Panc1 (cell line): ENCODE data around the gene HES1. TPM values are rescaled to one million over a fixed set of nuclear protein-coding genes. Genes with fewer than 3 reads are reported as not detected.

Experiments used
- ATAC-seq: fragments of 200-7000 bp; cut with Tn5 transposase; 2 replicates; pipeline ENCODE4 v1.9.1; 2020; ENCODE audit warnings: mild to moderate bottlenecking, moderate library complexity
- BruUV-seq: library from RNA; stranded (reverse); fragments of 400-500 nt; replicated peaks from 2 replicates; lab custom pipeline; 2021; lab: Mats Ljungman, UMichigan
- CTCF ChIA-PET: fragments of 300-600 bp; sonication (Branson Sonifier 250); formaldehyde crosslinking; loops from one replicate; lab custom pipeline; 2022; ENCODE audit warnings: antibody characterized with exemption; lab: Charles Lee
- POLR2A ChIA-PET: fragments of 300-600 bp; sonication (Branson Sonifier 250); formaldehyde crosslinking; loops from one replicate; lab custom pipeline; 2022; ENCODE audit warnings: antibody characterized with exemption; lab: Charles Lee
- DNase-seq: peaks from one replicate; pipeline ENCODE4 v3.0.0-alpha.2; 2010; ENCODE audit warnings: low read depth, low spot score
- H3K27ac ChIP-seq: 2 replicates; pipeline ENCODE4 v1.5.1; 2011; ENCODE audit warnings: mild to moderate bottlenecking, low read length, inconsistent platforms
- H3K27me3 ChIP-seq: fragments of 200-500 bp; sonication (Bioruptor generic); 2 replicates; pipeline ENCODE4 v1.6.0; 2014; ENCODE audit warnings: low read length, inconsistent platforms; ENCODE audit not compliant: control insufficient read depth, insufficient read depth
- H3K36me3 ChIP-seq: fragments of 200-500 bp; sonication (Bioruptor generic); 2 replicates; pipeline ENCODE4 v1.5.1; 2014; ENCODE audit warnings: inconsistent platforms, mild to moderate bottlenecking, low read length, moderate library complexity; ENCODE audit not compliant: control insufficient read depth, insufficient read depth
- H3K4me1 ChIP-seq: 2 replicates; pipeline ENCODE4 v1.5.1; 2011; ENCODE audit warnings: inconsistent platforms, mild to moderate bottlenecking, low read length, moderate library complexity; ENCODE audit not compliant: control insufficient read depth, insufficient read depth
- H3K4me3 ChIP-seq, 2 experiments: 2 replicates each; pipeline ENCODE4 v1.5.1; 2011 to 2012; ENCODE audit warnings: low read depth in 2 of 2, low read length in 2 of 2, mild to moderate bottlenecking in 2 of 2, inconsistent platforms in 1 of 2, moderate library complexity in 1 of 2
- H3K9me3 ChIP-seq: fragments of 200-500 bp; sonication (Bioruptor generic); 2 replicates; pipeline ENCODE4 v1.5.1; 2014; ENCODE audit warnings: low read depth, mild to moderate bottlenecking, inconsistent platforms, low read length, moderate library complexity; ENCODE audit not compliant: control insufficient read depth, insufficient read depth
- POLR2AphosphoS5 ChIP-seq: IDR thresholded peaks from 2 replicates; pipeline ENCODE4 v1.6.1; 2012; ENCODE audit warnings: mild to moderate bottlenecking, low read depth, low read length, moderate library complexity
- SIN3A ChIP-seq: IDR thresholded peaks from 2 replicates; pipeline ENCODE4 v1.6.1; 2012; ENCODE audit warnings: low read depth, mild to moderate bottlenecking, low read length, moderate library complexity, borderline replicate concordance; ENCODE audit not compliant: insufficient read depth
- TCF7L2 ChIP-seq: IDR thresholded peaks from 2 replicates; pipeline ENCODE4 v1.6.1; 2011; ENCODE audit warnings: mild to moderate bottlenecking, low read depth, low read length, inconsistent platforms
- in situ Hi-C: cut with HindIII; loops from 2 replicates; pipeline ENCODE4 v1.10.0; 2016; ENCODE audit warnings: low sequenced_read_pairs, low pct_unique_long_range_greater_than_20kb
- intact Hi-C: fragments of 100-400 bp; cut with micrococcal nuclease; formaldehyde crosslinking; loops from one replicate; pipeline ENCODE4 v1.10.0; 2022; ENCODE audit not compliant: unreplicated experiment
- total RNA-seq: library from RNA; stranded (reverse); gene quantifications from one replicate; pipeline ENCODE4 v1.2.1, GENCODE V29; 2021; ENCODE audit not compliant: unreplicated experiment
- TF ChIP-seq, protein P1 (sequence below), 2 experiments: IDR thresholded peaks; 2 replicates each; pipeline ENCODE4 v1.6.1; 2011 to 2012; ENCODE audit warnings: low read depth in 2 of 2, control low read depth in 1 of 2, low read length in 1 of 2, mild to moderate bottlenecking in 1 of 2, moderate library complexity in 1 of 2; ENCODE audit not compliant: insufficient read depth in 1 of 2
- TF ChIP-seq, protein P2 (sequence below): fragments of 450-650 bp; IDR thresholded peaks from 2 replicates; pipeline ENCODE4 v1.5.1; 2017; ENCODE audit warnings: mild to moderate bottlenecking

Gene HES1
- total RNA-seq, 1 experiment from 2014 or later, result 28.5 TPM

DNA sequence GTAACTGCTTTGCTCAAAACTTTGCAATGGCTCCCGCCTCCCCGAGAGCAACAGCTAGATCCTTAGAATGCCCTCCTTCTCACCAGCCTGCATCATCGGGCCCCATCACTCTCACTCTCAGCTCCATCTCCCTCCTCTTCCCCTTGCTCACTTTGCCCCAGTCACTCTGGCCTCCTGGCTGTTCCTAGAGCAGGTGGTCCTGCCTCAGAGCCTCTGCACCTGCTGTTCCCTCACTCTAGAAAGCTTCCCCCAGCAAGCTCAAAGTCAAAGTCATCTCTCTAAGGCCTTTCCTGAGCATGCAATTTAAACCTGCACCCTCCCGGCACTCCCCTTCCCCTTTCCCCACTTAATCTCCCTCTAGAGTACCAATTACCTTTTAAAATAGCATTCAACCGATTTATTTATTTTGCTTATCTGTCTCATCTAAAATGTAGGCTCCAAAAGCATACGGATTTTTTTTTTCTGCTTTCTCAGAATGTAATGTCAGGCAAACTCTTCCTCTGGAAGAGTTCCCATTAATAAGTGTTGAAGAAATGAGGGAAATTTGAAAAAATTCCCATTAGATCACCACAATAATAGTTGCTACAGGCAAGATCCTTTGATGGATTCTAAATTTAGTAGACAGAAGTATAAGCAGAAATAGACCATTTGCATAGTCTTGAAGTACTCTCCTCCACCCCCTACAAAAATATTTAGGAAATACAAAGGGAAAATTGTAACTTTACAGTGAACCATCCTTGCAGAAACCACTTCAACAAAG, 15.9 kb upstream of the HES1 start:
- ChIA-PET CTCF (no interaction called here), POLR2A (no interaction called here)
- intact Hi-C loops, result no loop called here

DNA sequence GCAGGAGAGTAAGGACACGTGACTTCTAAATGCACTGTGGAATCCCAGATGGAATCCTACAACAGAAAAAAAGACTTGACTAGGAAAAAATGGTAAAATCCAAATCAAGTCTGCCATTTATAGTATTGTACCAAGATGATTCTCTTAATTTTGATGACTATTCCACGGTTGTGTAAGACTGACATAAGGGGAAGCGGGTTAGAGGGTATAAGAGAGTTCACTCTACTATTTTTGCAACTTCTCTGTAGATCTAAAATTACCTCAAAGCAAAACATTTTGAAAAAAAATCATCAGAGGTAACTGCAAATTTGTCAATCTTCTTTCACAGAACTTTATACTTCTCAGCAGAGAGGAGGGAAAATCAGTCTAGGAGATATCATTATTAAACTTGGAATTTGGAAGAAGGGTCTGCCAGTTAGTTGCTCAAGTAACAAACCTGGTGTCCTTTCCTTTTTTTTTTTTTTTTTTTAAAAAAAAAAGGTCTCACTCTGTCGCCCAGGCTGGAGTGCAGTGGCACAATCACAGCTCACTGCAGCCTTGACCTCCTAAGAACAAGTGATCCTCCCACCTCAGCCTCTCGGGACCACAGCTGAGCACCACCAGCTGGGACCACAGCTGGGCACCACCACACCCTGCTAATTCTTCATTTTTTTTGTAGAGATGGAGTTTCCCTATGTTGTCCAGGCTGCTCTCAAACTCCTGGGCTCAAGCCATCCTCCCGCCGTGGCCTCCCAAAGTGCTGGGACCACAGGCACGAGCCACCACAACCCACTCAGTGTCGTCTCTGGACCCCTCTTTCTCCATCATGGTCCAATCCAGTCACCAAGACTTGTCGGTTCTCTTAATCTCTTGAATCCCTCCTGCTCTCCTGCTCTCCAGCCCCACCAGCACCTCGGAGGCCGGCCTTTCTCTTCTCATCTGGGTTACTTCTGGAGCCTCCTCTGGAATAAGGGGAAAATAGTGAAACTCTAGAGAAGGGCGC, 14.9 kb upstream of the HES1 start:
- H3K4me1 ChIP-seq, result peaks cover 9% of the 10 kb centered on the region
- BruUV-seq, result no TSS peak
- intact Hi-C loops, result no loop called here
- TF ChIP-seq SIN3A (no peak), POLR2AphosphoS5 (no peak), TCF7L2 (no peak)
- TF ChIP-seq, protein P1, sequence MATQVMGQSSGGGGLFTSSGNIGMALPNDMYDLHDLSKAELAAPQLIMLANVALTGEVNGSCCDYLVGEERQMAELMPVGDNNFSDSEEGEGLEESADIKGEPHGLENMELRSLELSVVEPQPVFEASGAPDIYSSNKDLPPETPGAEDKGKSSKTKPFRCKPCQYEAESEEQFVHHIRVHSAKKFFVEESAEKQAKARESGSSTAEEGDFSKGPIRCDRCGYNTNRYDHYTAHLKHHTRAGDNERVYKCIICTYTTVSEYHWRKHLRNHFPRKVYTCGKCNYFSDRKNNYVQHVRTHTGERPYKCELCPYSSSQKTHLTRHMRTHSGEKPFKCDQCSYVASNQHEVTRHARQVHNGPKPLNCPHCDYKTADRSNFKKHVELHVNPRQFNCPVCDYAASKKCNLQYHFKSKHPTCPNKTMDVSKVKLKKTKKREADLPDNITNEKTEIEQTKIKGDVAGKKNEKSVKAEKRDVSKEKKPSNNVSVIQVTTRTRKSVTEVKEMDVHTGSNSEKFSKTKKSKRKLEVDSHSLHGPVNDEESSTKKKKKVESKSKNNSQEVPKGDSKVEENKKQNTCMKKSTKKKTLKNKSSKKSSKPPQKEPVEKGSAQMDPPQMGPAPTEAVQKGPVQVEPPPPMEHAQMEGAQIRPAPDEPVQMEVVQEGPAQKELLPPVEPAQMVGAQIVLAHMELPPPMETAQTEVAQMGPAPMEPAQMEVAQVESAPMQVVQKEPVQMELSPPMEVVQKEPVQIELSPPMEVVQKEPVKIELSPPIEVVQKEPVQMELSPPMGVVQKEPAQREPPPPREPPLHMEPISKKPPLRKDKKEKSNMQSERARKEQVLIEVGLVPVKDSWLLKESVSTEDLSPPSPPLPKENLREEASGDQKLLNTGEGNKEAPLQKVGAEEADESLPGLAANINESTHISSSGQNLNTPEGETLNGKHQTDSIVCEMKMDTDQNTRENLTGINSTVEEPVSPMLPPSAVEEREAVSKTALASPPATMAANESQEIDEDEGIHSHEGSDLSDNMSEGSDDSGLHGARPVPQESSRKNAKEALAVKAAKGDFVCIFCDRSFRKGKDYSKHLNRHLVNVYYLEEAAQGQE (IDR thresholded peaks at IDR 0.05; ENCODE audit: insufficient read depth in 1 of 2, low read depth in 2 of 2, low read length in 1 of 2), result no peak
- TF ChIP-seq, protein P2, sequence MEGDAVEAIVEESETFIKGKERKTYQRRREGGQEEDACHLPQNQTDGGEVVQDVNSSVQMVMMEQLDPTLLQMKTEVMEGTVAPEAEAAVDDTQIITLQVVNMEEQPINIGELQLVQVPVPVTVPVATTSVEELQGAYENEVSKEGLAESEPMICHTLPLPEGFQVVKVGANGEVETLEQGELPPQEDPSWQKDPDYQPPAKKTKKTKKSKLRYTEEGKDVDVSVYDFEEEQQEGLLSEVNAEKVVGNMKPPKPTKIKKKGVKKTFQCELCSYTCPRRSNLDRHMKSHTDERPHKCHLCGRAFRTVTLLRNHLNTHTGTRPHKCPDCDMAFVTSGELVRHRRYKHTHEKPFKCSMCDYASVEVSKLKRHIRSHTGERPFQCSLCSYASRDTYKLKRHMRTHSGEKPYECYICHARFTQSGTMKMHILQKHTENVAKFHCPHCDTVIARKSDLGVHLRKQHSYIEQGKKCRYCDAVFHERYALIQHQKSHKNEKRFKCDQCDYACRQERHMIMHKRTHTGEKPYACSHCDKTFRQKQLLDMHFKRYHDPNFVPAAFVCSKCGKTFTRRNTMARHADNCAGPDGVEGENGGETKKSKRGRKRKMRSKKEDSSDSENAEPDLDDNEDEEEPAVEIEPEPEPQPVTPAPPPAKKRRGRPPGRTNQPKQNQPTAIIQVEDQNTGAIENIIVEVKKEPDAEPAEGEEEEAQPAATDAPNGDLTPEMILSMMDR, result no peak
- DNase-seq, result no peak
- H3K27ac ChIP-seq, result no peak overlapping the region
- ChIA-PET POLR2A (no interaction called here), CTCF (no interaction called here)
- H3K27me3 ChIP-seq, result no peaks in the 10 kb centered on the region
- in situ Hi-C loops, result no loop called here
- no peaks in the 10 kb centered on the region for H3K36me3 ChIP-seq
- ATAC-seq, result no peak
- no peak overlapping the region for H3K4me3 ChIP-seq
- H3K9me3 ChIP-seq, result no peaks in the 10 kb centered on the region

More for the DNA sequence above, 15.9 kb upstream of the HES1 start:
- ATAC-seq (no peak), DNase-seq (no peak)
- Histone ChIP-seq H3K9me3 (no peaks in the 10 kb centered on the region), H3K27me3 (no peaks in the 10 kb centered on the region), H3K4me1 (peaks cover 9% of the 10 kb centered on the region), H3K27ac (no peak overlapping the region), H3K4me3 (no peak overlapping the region), H3K36me3 (no peaks in the 10 kb centered on the region)
- in situ Hi-C loops, result no loop called here
- no TSS peak for BruUV-seq
- TF ChIP-seq, protein P2, result no peak
- no peak for TF ChIP-seq TCF7L2
- TF ChIP-seq, protein P1 (IDR thresholded peaks at IDR 0.05; ENCODE audit: insufficient read depth in 1 of 2, low read depth in 2 of 2, low read length in 1 of 2), result no peak
- TF ChIP-seq POLR2AphosphoS5, result no peak
- no peak for TF ChIP-seq SIN3A
